ENCODE data around the gene AQP11.
A peak's percentile ranks its signal among the peaks of the same experiment; 100 is the strongest.

Gene AQP11

DNA sequence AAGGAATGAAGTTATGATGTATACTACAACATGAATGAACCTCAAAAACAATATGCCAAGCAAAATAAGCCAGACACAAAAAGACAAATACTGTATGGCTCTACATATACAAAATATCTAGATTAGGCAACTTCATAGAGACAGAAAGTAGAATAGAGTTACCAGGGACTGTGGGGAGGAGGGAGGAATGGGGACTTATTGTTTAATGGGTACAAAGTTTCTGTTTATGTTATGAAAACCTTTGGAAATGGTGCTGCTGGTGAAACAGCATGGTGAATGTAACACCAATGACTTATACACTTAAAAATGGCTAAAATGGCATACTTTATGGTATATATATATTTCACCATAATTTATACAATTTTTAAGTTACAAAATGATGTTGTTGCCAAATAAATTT is 4.1 kb downstream of the AQP11 start:
- no peak for DNase-seq

DNA sequence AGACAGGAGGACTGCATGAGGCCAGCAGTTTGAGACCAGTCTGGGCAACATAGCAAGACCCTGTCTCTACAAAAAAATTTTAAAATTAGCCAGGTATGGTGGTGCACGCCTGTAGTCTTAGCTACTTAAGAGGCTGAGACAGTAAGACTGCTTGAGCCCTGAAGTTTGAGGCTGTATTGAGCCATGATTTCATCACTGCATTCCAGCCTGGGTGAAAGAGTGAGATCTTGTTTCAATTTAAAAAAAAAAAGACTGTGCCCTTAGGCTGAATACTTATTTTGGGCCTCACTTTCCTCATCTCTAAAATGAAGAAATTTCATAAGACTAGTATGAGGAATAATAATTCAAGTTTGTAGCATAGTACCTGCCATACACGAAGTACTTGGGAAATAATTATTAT is 6.9 kb downstream of the AQP11 start:
- DNase-seq = no peak

DNA sequence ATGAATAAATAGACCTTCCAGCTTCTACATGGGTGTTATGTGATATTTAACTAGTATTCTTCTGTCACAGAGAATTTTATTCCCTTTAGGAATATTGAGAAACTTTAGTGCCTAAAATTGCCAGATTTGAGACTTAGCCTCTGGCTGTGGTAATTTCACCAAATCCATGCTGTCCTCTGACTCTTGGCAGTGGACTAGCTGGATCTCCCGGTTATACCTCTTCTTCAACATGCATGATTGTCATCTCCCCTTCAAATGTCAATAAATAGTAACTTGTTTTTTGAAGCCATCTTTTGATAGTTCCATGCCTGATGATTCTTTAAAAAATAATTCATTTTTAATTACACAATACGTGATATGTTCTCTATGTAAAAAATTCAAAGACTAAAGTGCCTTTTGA is 8.4 kb downstream of the AQP11 start:
- DNase-seq = no peak

DNA sequence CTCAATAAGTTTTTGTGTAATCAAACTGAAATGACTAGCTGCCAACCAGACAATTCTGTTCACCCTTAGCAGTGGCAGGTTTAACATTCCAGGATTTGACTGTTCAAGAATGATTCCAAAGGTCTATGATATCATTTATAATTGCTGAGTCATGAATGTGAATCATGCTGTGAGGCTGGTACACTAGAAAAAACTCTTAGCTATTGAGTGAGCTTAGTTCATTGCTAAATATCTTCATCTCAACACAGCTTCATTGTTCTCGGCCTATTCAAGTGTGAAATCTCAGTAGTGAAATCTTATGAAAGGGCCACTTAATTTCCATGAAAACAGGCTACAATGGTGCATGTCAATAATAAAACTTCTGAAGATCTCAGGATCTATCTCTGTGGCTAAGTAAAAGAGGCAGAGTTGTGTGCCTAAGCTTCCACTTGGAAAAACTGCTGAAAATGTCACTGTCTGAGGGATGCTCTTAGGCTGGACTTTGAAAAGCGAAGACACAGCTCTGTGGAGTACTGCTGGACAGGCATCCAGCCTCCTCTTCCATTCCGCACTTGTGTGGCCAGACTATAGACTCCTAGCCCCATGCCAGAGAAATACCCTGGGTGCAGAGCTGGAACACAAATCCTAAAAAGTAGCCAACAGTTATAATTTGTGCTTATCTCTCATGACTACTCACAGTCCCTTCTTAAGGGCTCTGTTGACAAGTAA is 12.8 kb downstream of the AQP11 start:
- DNase-seq = no peak

DNA sequence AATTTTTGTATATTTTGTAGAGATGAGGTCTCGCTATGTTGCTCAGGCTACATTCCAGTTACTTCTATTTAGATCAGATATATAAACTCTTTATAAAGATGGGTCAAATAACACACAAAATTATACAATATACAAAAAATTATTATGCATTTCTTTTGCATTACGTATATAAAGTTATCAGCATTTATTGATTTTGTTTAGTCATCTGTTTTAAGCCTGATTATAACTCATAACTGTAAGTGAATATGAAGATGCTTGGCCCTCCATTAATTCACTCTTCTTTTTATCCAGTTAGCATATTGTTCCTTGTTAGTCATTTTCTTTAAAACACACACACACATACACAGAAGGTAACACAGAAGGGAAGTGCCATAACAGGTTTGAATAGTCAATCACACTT is 14.5 kb downstream of the AQP11 start:
- DNase-seq = no peak

DNA sequence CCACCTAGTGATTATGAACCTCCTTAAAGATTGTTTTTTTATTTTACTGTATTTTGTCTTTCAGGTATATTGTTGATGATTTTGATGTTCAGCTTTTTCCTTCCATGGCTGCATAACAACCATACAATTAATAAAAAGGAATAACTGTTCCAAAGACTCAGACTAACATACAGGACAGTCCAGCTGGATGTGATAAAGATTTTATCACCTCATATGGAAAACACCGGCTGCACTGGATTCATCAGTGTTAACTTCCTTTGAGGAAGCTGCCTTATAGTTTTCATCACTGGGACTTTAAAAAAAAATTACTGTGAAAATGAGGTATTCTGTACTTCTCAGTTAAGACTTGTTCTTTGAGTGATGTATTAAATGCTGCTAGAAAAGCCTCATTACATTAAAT is 19.5 kb downstream of the AQP11 start:
- DNase-seq = no peak

DNA sequence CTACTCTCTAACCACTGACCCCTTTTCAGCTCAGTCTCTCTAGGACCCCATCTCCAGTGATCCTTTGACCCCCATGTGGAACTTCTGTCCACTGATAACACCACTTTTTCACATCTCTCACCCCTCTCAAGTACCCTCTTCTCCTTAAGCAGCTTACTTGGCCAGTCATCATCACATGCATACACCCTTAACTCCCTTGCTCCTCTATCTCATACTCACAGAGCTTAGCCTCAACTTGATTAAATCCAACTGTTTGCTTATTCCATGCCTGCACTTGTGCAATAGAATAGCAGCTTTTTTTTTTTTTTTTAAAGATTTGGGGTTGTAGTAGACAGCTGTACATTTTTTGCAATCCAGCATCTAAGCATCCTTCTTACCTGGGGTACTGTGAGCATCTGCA is 22.2 kb downstream of the AQP11 start:
- no peak for DNase-seq

DNA sequence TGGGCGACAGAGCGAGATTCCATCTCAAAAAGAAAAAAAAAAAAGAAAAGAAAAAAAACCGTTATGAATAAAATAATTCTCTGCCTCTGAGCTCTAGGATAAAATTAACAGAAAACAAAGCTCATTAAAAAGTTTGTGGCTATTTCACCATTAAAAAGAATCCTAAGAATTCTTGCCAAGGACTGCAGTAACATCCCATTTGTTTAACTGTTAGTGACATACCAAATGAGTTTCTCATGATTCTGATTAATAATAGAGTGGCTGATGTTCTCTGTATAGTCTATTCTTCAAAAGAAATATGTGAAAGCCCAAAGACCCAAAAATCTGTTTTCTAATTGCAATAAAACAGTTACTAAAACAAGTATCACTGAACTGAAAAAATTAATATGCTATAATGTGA is 28.1 kb downstream of the AQP11 start:
- DNase-seq = no peak

DNA sequence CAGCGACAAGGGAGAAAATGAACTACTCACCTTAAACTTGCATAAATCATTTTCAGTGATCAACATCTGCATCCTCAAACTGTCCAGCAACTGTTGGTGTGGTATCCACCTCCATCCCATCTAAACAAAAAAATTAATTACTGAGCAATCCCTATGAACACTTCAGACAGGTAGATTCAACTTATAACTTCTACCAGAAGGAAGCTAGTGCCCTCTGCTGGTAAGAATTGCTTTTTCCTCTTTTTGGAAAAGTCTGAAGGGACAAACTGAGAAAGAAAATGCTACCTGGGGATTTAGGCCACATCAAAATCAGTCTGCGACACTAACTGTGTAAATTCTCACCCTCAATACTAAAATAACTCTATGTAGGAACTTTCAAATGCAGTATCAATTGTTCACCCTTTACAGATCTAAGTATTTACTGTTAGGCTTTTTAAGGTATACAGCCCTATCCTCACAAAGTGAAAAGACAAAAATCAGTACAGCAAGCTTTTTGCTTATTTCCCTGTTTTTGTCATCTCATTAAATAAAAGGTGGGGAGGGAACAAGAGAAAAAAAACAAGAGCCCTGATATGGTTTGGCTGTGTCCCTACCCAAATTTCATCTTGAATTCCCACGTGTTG is 29.9 kb downstream of the AQP11 start:
- DNase-seq = peak; percentile 49 to 56

DNA sequence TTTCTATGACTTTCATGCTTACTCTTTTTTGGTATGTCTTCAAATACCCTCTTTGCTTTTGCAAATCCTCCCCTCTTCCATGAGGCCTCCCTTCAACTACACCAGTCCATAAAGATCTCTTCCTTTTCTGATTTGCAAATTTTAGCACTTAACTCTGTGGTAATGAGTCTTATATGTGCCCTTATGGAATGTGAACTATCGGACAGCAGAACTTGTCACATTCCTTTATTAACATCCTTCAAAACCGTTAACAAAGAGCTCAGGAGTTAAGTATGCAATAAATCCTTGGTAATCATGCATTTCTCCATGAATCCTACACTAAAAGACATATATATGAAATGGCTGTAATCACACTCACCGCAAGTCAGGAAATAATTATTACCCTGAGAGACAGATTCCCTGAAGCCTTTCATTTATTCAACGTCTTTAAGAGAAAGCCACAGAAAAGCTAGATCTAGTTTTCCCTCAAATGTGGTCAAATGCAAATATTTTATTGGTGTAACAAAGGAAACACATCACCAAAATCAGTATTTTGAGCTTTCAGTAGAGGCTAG is 40.5 kb downstream of the AQP11 start:
- DNase-seq = no peak

DNA sequence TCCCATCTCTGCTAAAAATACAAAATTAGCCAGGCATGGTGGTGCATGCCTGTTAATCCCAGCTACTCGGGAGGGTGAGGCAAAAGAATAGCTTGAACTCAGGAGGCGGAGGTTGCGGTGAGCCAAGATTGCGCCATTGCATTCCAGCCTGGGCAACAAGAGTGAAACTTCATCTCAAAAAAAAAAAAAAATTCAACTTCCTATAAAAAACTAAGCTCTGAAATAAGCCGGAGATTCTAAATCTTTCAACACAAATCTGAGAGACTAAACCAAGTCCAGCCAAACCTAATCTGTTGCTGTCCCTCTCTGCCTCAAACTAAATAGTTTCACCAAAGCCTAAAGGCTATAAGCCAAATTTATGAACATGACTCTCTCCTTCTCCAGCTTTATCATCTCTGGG is 44.2 kb downstream of the AQP11 start:
- DNase-seq = peak; percentile 44 to 81

DNA sequence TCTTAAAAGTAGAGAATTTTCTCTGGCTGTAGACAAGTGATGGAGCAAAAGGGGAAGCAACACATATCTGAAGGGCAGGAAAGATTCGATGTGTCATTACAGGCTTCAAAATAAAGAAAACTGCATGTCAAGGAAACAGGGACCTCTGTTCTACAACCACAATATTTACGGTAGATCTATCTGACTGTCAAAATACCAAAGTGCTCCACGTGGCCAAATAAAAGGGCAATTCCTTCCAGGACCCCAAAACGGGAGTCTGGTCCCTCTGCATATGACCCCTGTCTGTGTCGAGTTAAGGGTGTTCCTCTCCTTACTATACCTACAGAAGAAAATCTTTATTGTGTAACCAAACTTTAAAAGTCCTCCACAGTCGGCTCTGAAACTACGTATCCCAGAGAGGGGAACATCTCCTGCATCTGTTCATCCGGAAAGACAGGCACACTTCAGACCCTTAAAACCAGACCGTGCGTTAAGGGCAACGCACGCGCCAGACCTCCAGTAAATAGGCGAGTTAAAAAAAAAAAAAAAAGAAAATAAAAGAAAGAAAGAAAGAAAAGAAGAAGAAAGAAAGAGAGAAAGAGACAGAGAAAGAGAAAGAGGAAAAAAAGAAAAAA is 47.1 kb downstream of the AQP11 start:
- peak; percentile 7 to 24 for DNase-seq

DNA sequence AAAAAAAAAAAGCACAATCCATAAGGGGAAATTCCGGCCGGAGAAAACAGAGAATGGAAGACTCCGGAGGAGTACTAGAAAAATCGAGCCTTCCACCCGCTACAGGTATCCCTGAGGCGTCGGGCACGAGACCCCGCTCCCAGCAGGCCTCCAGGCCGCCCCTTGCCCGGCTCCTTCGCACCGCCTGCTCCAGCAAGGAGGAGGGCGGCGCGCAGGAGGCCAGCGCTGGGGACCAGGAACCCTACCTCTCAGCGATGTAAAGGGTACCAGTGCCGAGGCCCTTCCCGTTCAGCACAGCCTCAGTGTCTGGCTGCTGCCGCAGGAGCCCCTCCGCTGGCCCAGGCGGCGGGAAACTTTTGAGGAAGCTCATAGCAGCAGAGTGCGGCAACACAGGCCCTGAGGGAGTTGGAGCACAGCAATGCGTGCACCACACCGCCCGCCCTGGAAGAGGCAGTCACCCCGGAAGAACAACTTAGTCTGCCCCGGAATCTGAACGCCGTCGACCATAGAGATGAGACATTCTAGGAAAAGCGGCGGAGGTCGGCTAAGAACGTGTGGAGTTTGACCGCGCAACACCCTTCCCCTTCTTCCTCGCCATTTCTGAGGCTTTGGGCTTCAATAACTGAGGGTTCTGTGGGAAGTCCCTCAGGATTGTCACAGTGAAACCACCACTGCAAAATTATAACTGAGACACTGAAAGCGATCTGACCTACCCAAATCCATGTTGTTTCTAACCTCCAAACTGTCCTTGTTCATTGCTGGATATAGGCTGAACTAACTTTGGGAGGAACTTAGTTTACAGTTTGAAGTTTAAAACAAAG is 47.8 kb downstream of the AQP11 start, which contains the start of gene CLNS1A:
TSS of gene CLNS1A (minus strand) at position 450 of the 821 bp plus-strand sequence. CDS start at position 370, 80 bp downstream.
- DNase-seq = peak; percentile 93

DNA sequence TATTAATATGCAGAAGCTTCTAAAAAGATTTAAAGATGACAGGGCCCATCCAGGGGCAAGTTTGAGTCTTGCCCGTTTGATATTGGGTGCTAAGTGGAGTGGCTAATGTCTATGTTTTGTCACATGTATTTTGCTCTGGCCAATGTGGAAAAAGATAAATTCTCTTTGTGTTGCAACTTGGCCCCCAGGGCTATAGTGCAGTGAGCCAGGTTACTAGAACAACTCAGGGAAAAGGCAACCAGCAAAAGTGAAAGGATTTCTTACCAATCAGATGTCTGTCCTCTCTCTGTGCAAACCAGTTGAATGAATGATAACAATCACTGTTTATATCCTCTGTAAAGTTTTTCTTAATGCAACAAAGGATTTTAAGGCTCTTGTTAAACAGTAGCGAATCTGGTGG is 52.5 kb downstream of the AQP11 start:
- DNase-seq = no peak

DNA sequence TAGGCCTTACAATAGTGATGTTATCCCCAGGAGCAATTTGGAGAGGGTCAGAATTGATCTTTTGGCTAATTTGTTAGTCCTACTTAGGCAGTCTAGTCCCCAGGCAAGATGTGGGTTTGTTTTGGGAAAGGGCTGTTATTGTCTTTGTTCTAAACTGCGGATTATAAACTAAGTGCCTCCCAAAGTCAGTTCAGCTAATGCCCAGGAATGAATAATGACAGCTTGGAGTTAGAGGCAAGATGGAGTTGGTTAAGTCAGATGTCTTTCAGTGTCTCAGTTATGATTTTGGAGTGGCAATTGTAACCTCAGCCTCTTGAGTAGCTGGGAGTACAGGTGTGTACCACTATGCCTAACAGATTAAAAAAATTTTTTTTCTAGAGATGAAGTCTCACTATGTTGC is 55.1 kb downstream of the AQP11 start:
- DNase-seq = no peak

DNA sequence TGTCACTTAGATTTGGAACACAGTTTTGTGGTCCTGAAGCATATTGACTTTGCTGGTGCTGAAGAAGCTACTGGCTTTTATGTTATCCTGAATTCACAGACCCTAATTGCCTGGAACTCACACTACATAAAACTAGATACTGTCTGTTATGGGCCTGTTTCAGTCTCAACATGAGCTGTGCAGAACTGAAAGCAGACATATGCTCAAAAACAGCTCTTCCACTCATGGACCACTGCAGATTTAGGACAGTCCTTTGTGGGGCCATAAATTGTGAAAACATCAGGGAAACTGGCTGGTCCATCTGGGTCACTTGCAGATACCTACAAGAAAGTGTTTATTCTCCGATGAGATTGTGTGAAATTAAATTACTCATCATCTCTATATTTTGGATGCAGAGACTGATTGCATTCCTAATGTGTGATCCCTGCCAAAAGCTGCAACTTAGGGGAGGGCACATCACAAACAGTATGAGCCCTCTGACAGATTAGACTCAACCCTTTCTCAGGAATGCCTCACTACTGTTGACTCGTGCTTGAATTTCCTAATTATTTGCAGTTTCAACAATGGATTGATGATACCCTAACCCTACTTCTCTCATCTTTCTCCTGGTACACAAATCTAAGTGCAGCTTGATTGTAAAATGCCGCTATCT is 58.0 kb downstream of the AQP11 start:
- no peak for DNase-seq

DNA sequence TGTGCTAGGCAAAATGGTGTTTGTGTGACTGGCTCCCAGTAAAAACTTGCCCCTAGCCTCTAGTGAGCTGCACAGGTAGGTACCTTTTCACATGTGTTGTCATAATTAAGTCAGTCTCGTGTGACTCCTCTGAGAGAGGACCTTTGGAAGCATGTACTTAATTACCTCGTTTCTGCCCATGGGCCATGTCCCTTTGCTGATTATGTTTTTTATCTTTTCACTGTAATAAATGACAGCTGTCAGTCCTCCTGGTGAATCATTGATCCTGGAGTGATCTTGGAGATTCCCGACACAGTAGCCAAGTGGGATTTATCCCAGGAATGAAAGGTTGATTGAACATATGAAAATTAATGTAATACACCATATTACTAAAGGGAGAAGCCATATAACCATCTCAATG is 60.4 kb downstream of the AQP11 start:
- DNase-seq = no peak

DNA sequence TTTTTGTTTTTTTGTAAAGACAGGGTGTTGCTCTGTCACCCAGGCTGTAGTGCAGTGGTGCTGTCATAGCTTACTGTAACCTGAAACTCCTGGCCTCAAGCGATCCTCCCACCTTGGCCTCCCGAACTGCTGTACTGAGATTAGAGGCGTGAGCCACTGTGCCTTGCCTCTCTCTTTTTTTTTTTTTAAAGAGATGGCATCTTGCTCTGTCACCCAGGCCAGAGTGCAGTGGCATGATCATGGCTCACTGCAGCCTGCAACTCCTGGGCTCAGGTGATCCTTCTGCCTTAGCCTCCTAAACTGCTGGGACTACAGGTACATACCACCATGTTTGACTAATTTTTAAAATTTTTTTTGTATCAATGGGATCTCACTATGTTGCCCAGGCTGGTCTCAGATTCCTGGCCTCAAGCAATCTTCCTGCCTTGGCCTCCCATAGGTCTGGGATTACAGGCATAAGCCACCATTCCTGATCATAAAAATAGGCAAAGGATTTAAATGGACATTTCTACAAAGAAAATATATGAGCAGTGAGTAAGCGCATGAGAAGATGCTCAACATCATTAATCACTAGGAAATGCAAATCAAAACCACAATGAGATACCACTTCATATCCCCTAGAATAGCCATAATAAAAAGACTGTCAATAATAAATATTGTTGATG is 65.1 kb downstream of the AQP11 start:
- no peak for DNase-seq

DNA sequence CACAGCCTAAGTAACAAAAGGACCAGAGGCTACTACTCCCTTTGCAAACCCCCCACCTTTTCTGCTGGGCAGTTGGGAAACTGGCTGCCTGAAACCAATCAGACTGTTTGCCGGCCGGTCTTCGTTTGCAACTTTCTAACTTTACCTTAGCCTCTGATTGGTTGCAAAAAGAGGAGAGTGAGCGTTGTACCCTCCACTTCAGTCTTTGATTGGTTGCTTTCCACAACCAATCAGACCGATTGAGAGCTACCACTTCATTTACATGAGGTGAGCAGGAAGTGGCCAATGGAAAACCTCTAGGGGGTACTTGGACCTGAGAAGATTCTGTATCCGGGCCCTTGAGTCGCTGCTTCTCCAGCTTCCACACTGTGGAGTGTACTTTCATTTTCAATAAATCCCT is 66.6 kb downstream of the AQP11 start:
- no peak for DNase-seq

DNA sequence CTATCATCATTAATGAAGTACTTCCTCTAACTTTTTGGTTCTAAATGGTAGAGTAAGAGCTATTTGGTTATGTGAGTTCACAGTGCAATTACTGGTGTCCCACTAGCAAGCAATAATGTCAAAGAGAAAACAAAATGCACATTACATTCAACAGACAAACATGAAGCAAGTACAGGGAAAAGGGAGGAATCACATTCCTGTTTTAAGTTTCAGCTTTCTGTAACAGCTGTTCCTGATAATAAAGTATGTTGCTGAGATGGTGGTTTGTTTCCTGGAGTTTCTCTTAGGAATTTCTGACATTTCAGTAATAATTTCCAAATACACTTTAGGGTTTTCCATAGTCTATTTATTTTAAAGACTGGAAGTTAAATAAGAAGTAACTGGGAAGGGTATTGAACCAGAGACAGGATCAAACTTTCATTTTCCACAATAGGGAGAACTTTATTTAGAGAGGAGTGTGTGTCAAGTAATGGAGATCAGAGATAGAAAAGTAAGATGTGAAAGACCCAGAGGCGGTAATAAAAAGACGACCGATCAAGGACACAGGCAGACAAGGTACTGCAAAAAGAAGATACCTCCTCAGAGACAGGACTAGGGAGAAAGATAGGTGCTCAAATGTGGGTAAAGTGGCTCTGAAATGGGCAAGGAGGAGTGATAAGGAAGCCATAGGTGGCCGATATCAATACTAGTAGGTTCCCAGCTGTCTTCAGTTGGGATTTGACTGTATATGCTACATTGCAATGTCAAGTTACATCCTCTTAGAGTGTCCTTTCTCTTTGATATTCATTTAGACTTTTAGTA is 68.7 kb downstream of the AQP11 start:
- DNase-seq = no peak

Measured in inflammatory macrophage (primary cell).